Left colon (tissue), 2 donors: ENCODE measurements around the gene NPC1L1. TPM values are rescaled to one million over a fixed set of nuclear protein-coding genes. Genes with fewer than 3 reads are reported as not detected.

ENCODE experiments used
- ATAC-seq: fragments of 200-7000 bp; cut with Tn5 transposase; one replicate; pipeline ENCODE4 v1.9.1; 2020; ENCODE audit warnings: mild to moderate bottlenecking, moderate library complexity
- DNase-seq, 2 donors: peaks; one replicate each; pipeline ENCODE4 v3.0.0-alpha.2; 2020
- intact Hi-C, 2 donors: fragments of 100-400 bp; cut with DNase I in 1 of 2; cut with micrococcal nuclease in 1 of 2; formaldehyde crosslinking; loops; one replicate each; pipeline versions ENCODE4 v1.11.2 to v1.14.0; 2022; cut with DNase I, micrococcal nuclease
- total RNA-seq, 2 donors: library from RNA; stranded (reverse); fragmentation: NEBNext Ultra II Directional; extraction: Animal tissue kit (Norgen Biotek cat#: 25700); gene quantifications; one replicate each; pipeline ENCODE4 v1.2.1, GENCODE V29; 2021
- donor health status: DM: no; HTN: no; CAD: no.
- donor health status: DM: yes; HTN: yes; CAD: no.

NPC1L1 gene
- total RNA-seq, 2 donors from 2014 or later: 0.06 TPM; not detected in 1

GRCh38 chr7:44467217-44467548 lies 73.9 kb downstream of the NPC1L1 start:
- intact Hi-C loops: no loop called here
- DNase-seq (no peak), ATAC-seq (no peak)

GRCh38 chr7:44466300-44467216 lies 74.6 kb downstream of the NPC1L1 start:
- ATAC-seq (no peak), DNase-seq (no peak)
- intact Hi-C loops: no loop called here

GRCh38 chr7:44465490-44465889 lies 75.6 kb downstream of the NPC1L1 start:
- intact Hi-C loops: no loop called here
- ATAC-seq (no peak), DNase-seq (no peak)

- no peak for DNase-seq
- intact Hi-C loops: no loop called here
- no peak for ATAC-seq
These were observed 77.8 kb downstream of the NPC1L1 start for GRCh38 chr7:44463169-44463808.

Other genes with a start within 250 kb of the NPC1L1 start
- under 1 TPM; 0.61 to 0.76 TPM for gene CAMK2B, start 215.7 kb downstream of the NPC1L1 start, total RNA-seq
- 10 to 100 TPM; 66.3 to 72.4 TPM for gene NUDCD3, start 50.7 kb downstream of the NPC1L1 start, total RNA-seq
- gene DDX56, start 32.6 kb upstream of the NPC1L1 start, total RNA-seq: 10 to 100 TPM; 36.5 to 59.2 TPM
- 10 to 100 TPM; 90.4 to 96.2 TPM for gene TMED4, start 40.9 kb upstream of the NPC1L1 start, total RNA-seq
- gene OGDH, start 65.3 kb upstream of the NPC1L1 start, total RNA-seq: 100 to 1,000 TPM; 174 to 221 TPM
- gene ZMIZ2, start 207.5 kb upstream of the NPC1L1 start, total RNA-seq: 10 to 100 TPM; 67.1 to 83.3 TPM